Activated naive CD4-positive, alpha-beta T cell treated with Interleukin-2 at 50 U/mL for 16 hours (primary cell): ENCODE results near the gene BARHL1.
"Not testable (repeated sequence)": the region's sequence is repeated elsewhere in the genome, so short reads cannot be mapped to it uniquely, and the experiment has no call there.

ENCODE experiments used
- DNase-seq: peaks from one replicate; pipeline ENCODE4 v3.0.0-alpha.2; 2020

BARHL1 gene

GRCh38 chr9:132557159-132557558 lies 25.2 kb upstream of the BARHL1 start:
- DNase-seq: no peak

DNA sequence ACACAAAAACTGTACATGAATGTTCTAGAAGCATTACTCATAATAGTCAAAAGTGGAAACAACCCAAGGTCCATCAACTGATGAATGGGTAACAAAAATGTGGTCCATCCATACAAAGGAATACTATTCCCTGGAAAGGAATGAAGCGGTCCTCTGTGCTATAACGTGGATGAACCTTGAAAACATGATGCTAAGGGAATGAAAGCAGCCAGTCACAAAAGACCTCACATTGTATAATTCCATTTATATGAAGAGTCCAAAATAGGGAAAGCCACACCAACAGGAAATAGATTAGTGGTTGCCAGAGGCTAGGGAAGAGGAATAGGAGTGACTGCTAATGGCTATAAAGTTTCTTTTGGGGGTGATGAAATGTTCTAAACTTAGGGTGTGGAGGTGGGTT lies 22.7 kb upstream of the BARHL1 start:
- no peak for DNase-seq

DNA sequence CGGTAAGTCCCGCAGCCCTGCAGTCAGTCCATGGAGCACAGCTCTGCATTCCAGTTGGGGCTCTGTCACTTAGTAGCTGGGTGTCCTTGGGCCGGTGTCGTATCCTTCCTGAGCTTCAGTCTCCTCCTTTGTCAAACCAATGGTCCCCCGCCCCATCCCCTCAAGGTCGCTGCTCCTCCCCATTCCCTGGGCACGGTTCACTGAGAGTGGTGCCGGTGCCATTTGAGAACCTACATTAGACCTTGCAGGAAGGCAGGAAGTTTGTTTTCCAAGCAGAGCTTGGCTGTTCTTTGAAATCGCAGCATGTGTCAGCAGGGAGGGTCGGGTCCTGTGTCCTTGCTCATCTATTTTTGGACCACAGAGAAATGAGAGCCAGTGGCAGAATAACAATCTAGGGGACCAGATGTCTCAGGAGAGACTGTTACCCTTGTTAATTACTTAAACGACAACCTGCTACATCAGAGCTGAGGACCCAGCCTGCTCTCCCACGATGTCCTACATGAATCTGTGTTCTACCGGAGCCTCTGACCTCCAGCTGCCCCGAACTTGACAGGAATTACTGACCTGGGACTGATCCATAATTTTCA lies 21.7 kb upstream of the BARHL1 start:
- DNase-seq: no peak

DNA sequence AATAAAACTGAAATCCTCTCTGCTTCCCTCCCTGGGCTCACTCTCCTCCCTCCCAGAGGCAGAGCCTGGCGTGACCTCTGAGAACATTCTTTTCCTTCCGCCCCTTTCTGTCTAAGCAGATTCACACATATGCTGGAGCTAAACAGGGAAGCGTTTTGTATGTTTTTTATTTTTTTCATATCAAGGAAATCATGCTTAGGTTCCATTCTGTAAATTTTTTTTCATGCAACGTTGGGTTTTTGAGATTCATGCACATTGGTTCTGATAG lies 20.2 kb upstream of the BARHL1 start:
- DNase-seq: no peak

DNA sequence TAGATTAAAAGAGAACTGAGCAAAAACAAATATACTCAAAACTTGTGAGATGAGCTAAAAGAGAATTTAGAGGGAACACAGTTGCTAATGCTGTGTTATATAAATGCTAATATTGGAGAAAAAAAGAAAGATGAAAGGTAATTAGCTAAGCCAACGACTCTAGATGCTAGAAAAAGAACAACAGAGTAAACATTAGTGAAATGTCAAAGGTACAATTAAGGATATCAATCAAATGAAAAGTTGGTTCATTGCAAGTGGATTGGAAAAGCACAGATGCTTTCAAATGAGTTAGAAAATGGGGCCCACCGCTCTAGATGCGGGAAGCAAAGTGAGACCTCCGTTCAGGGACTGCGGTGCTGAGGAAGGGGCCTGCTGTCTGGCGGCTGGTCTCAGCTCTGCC lies 17.9 kb upstream of the BARHL1 start:
- DNase-seq: no peak

DNA sequence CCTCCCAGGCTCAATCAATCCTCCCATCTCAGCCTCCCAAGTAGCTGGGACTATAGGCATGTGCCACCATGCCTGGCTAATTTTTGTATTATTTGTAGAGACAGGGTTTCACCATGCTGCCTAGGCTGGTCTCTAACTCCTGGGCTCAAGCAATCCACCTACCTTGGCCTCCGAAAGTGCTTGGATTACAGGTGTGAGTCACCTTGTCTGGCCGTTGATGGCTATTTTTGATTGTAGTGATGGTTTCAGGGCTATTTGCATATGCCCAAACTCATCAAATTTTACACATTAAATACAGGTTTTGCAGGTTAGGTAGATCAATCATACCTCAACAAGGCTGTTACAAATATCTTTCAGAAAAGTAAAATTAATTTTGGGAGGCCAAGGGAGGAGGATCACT lies 13.6 kb upstream of the BARHL1 start:
- not testable (repeated sequence) for DNase-seq

DNA sequence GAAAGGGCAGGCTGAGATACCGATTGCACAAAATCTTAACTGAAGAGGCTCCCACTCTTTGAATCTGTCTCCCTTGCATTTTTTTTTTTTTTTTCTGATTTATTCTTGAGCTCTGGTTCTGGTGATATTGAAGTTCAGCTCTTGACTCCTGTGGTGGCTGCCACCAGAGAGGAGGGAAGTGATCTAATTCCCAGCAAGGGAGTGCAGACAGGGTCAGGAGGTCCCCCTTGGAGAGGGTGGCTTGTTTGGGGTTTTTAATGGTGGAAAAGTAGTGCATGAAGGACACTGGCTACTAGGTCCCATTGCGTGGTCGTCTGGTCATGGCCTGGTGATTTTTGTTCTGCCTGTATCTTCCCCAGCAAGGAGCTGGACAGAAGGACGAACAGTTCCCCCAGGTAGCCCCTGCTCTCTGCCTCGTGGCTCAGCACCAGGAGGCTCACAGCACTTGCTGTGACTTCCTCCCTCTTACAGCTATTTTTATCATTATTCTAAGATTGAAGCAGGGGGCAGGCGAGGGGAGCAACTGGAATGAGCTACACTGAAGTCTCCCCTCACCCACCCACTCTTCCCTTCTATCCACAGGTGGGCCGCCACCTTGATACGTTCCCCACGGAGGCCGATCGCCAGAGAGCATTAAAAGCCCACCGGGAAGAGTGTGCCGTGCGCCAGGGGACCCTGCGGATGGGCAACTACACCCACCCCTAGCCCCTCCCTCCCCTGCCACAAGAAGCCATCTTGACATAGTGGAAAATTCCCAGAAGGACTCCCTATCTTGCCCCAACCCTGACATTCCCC lies 10.4 kb upstream of the BARHL1 start:
- DNase-seq: no peak

DNA sequence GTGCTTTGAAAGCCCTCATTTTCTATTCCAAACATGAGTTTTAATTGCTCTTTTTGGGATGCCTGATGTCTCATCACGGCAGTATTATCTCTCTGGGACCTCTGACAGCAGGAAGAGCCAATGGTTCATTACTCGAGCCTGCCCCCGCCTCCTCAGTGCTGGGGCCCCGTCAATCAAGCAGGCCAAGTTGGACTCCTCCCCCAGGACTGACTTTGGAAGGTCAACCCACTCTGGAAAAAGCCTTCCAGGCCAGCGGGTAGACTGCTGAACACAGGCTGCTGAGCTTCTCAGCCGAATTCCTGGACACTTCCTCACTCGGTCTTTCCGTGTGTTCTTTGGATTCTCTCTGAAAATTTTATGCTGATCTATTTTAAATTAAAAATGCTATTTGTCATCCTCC lies 9.5 kb upstream of the BARHL1 start:
- DNase-seq: no peak

- peak; percentile 36 for DNase-seq
Measured at GRCh38 chr9:132575005-132575609, 7.3 kb upstream of the BARHL1 start.

DNA sequence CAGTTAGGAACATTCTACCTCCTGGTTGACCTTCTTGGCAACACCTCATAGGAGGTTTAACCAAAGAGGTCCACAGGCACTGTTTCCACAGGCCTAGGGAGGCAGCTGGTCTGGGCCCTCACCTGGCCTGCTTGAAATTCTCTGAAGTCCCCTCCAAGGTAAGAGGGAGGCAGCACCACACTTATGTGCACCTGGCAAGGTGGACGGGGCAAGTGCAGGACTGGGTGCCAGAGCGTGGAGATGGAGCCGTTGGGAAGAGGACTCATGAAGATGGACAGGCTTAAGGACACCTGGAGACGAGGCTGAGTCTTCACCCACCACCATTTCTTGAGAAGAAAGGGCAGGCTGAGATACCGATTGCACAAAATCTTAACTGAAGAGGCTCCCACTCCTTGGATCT lies 6.6 kb upstream of the BARHL1 start:
- DNase-seq: no peak

DNA sequence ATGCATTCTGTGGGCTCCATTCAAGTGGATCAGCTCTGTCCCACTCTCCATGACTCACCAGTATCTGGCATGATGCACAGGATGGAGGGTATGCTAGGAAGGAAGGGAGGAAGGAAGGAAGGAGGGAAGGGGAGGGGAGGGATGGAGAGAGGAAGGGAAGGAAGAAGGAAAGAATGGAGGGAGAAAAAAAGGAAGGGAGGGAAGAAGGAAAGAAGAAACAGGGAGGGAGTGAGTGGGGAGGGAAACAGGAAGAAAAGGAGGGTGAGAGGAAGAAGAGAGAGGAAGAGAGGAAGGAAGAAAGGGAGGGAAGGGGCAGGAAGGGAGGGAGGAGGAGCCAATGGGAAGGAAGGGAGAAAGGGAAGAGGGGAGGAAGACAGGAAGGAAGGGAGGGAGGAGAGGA lies 5.3 kb upstream of the BARHL1 start:
- DNase-seq: no peak

- no peak for DNase-seq
Measured at GRCh38 chr9:132578367-132578932, 4.0 kb upstream of the BARHL1 start.

DNA sequence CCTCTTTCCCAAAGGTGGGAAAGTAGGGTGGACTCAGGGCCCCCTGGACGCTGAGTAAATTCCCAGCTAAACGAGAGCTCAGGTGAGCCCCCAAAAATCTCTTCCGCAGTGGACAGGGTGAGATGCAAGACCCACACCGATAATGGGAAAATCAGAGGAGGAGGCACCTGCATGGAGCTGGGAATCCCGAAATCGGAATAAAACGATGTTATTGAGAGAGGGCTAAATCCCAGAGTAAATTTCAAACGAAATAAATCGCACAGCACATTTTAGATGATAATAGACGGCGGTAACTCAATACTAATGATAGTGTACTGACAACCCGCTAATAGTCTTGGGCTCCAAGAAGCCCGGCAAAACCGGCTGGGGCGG lies 3.0 kb upstream of the BARHL1 start:
- no peak for DNase-seq

DNA sequence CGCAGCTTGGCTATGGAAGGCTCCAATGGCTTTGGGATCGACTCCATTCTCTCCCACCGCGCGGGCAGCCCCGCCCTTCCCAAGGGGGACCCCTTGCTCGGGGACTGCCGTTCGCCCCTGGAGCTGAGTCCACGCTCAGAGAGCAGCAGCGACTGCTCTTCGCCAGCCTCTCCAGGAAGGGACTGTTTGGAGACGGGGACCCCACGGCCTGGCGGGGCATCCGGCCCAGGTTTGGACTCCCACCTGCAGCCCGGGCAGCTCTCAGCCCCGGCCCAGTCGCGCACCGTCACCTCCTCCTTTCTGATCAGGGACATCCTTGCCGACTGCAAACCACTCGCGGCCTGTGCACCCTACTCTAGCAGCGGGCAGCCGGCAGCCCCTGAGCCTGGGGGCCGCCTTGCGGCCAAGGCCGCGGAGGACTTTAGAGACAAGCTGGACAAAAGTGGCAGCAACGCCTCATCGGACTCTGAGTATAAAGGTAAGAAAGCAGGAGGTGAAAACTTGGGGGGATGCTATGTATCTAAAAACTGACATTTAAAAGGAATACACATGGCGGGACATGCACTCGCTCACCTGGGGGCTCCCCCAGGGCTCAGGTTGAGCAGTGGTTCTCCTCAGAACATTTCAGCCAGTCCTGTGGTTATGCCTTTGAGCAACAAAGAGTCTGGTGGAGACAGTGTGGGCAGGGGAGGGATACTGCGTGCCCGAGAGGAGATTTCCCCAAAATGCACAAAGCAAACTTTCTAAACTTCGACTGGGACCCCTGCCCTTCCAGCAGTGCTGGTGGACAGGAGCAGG lies 579 bp downstream of the BARHL1 start:
- no peak for DNase-seq

DNA sequence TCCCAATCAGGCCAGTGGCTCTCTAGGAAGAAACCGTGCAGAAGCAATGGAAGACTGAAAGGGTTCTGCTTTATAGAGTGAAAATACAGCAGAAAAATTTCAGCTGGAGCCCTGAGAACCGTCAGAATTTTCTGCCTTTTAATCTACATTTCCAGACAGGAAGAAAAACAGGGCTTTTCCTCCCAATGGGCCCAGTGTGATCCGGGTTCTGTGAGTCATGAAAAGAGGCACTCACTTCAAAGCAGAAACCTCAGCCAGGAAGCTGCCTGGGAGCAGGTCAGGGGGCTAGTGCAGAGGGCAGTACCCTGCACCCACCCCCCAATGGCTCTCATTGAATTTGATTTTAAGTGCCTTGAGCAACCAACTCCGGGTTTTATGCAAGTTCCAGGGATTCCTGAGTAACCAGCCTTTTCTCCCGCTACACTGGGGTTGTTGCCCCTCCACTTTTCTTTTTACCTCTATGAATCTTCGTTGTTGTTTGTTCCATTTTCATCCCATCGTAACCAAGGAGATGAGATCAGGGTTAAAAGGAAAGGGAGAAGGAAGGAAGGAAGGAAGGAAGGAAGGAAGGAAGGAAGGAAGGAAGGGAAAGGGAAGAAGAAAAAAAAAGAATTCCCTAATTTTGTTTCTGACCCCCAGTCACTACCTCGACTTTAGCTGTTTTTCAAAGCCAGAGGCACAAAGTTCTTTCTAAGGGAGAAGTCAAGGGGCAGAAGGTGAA lies 1.3 kb downstream of the BARHL1 start:
- DNase-seq: no peak

DNA sequence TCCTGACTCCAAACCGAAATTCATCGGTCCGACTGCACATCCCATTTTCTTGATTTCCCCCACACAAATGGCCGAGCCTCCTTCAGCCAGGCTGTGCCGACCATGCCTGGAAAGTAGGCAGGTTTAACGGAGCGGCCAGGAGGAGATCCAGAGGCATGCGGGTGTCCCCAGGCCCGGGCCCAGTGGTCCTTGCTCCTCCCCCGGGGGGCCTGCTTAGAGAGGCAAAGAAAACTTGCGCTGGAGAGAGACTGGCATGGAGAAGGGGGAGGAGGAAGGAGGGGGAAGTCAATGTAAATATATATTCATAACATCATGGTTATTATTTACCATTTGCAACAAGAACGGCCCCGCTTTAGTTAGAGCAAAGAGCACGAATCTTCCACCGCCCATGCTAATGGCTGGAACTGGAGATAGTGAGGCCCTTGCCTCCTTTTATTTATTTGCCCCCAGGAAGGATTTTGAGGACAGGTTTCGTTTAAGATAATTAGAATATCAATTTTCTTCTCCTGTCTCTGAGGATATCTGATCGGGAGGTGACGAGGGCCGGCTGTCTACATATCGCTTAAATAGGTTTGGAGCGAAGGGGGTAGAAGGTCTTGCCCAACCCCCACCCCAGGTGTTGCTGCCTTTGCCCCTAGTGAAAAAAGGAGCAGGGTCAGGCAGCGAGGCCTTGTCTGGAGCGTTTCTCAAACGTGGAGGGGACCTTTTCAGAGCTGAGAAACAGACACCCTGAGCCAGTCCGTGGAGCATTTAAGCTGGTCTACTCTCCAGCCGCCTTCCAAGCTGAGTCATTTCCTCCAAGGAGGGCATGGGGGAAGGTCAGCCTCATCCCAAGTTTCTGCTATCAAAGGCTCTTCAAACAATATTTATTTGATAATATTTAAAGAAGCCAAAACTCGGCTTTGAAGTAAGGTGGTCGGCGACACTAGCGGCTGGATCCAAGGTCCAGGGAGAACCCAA lies 2.5 kb downstream of the BARHL1 start:
- DNase-seq: no peak

GRCh38 chr9:132585954-132586829 lies 3.8 kb downstream of the BARHL1 start:
- no peak for DNase-seq

DNA sequence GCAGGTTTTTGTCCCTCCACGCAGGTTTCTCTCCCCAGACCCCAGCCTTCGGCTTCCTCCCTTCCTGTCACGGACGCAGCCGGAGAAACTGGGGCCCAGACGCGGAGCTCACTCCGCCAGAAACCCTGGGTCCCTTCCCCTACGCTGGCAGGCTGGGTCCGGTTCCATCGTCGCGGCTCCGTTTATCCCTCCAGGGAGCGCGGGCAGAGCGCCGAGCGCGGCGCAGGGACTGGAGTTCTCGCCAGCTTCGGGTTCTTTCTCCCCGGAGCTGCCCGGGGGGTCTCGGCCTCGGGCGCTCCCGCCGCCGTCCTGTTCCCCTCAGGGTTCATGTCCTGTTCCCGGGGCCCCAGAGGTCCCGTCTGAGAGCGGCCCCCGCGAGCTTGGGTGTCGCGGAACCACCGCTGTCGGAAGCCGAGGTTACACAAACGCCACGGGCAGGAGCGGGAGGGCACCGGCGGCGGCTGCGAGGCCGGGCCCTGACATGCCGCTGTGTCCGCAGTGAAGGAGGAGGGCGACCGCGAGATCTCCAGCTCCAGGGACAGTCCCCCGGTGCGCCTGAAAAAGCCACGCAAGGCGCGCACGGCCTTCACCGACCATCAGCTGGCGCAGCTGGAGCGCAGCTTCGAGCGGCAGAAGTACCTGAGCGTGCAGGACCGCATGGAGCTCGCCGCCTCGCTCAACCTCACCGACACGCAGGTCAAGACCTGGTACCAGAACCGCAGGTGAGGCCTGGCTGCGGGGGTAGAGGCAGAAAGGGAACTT lies 4.6 kb downstream of the BARHL1 start:
- no peak for DNase-seq

DNA sequence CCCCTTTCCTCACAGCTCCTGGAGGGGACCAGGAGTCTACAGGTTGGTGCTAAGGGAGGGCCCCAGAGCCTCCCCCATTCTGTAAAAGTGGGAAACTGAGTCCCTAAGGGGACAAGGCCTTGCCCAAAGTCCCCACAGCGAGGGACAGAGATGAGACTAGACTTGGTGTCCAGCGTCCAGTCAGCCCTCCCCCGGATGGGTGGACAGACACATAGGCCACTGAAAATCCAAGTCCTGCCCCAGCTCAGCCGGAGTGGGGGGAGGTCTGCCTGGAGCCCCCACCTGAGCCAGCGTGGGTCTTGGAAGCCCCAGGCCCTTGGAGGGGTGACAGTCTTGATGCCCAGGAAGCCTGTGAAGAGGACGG lies 5.2 kb downstream of the BARHL1 start:
- no peak for DNase-seq

DNA sequence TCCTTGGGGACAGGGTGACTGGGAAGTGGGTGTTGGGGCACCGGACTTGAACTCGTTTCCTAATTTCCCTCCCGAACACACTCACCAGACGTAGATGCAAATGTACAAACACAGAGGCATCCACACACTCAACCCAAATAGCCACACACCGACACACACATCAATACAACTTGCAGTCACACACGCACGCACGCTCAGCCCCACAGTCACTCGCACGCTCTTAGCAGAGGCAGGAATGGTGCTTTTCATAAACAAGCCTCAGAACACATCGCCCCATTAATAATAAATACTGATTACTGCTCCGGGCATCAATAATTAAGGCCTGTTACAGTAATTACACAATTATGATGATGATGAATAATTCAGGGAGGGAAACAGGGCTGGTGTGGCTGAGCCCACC lies 5.7 kb downstream of the BARHL1 start:
- DNase-seq: no peak
